Measurements from ENCODE around the gene EDN2.

DNA sequence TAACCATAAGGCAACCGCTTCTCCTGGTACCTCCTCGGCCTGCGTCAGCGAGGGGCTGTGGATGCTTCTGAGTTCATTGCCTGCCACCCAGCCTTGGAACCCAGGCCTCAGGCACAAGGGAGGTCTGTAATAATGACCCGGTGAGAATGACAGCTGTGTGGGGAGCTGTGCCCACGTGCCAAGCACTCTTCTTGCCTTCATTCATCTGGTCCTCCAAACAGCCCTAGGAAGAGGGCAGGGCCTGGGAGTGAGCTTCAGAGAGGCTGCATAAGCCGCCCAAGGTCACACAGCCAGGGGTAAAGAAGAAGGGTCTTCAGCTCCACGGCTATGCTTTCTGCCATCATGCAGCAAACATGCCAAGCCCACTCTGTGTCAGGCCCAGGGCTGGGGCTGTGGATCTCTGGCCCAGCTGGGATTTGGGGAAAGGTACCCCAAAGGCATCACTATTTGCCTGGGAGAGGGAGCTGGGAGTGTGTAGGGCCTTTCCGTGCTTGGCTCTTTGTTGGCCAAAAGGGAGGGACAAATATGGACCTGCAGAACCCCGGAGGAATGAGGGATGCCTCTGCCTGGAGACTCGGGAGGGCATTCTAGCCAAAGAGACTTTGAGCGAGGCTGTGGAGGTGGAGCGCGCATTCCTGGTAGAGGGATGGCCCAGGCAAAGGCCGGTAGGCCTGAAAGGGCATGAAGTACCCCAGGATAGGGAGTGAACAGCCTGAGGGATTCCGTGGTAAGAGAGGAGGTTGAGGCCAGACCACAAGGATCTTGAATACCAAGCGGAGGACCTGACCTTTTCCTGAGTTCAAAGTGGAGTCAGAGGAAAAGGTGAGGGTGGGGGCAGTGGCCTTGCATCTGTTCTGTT lies 10.1 kb upstream of the EDN2 start:
- TF ChIP-seq, protein P1, sequence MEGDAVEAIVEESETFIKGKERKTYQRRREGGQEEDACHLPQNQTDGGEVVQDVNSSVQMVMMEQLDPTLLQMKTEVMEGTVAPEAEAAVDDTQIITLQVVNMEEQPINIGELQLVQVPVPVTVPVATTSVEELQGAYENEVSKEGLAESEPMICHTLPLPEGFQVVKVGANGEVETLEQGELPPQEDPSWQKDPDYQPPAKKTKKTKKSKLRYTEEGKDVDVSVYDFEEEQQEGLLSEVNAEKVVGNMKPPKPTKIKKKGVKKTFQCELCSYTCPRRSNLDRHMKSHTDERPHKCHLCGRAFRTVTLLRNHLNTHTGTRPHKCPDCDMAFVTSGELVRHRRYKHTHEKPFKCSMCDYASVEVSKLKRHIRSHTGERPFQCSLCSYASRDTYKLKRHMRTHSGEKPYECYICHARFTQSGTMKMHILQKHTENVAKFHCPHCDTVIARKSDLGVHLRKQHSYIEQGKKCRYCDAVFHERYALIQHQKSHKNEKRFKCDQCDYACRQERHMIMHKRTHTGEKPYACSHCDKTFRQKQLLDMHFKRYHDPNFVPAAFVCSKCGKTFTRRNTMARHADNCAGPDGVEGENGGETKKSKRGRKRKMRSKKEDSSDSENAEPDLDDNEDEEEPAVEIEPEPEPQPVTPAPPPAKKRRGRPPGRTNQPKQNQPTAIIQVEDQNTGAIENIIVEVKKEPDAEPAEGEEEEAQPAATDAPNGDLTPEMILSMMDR (IDR thresholded peaks at IDR 0.05), result no peak
- TF ChIP-seq POLR2AphosphoS5 (IDR thresholded peaks at IDR 0.05) (no peak), EP300 (IDR thresholded peaks at IDR 0.05) (no peak)
